Activated T-cell treated with anti-CD3 and anti-CD28 coated beads, Interleukin-2, amount 50 U/mL, for 1 hour (primary cell): Measurements from ENCODE around the gene CARNS1.
A peak's percentile ranks its signal among the peaks of the same experiment; 100 is the strongest.

Experiments used
- DNase-seq: peaks from one replicate; pipeline ENCODE4 v3.0.0-alpha.2; 2020

Gene CARNS1

GRCh38 chr11:67376873-67377808 is 38.3 kb upstream of the CARNS1 start:
- no peak for DNase-seq

- no peak for DNase-seq
These were observed 36.9 kb upstream of the CARNS1 start for GRCh38 chr11:67378544-67378943.

GRCh38 chr11:67379061-67380058 is 36.1 kb upstream of the CARNS1 start:
- DNase-seq, result no peak

- DNase-seq, result no peak
These were observed 34.1 kb upstream of the CARNS1 start for GRCh38 chr11:67381244-67381972.

GRCh38 chr11:67382276-67383136 is 33.0 kb upstream of the CARNS1 start:
- peak; percentile 87 for DNase-seq

GRCh38 chr11:67384851-67385366 is 30.6 kb upstream of the CARNS1 start:
- no peak for DNase-seq

GRCh38 chr11:67387069-67387468 is 28.4 kb upstream of the CARNS1 start:
- DNase-seq, result no peak

GRCh38 chr11:67387518-67387917 is 28.0 kb upstream of the CARNS1 start:
- DNase-seq, result no peak

- peak; percentile 66 for DNase-seq
These were observed 26.0 kb upstream of the CARNS1 start for GRCh38 chr11:67389477-67389876.

GRCh38 chr11:67390947-67391303 is 24.6 kb upstream of the CARNS1 start:
- DNase-seq, result no peak

- DNase-seq, result peak; percentile 88
These were observed 23.9 kb upstream of the CARNS1 start, which contains the start of gene RAD9A for GRCh38 chr11:67391304-67392182. Gene RAD9A, plus strand, starts transcription at chr11:67391986. Its CDS starts 59 bp downstream, at chr11:67392045.

- DNase-seq, result no peak
These were observed 23.2 kb upstream of the CARNS1 start for GRCh38 chr11:67392183-67392715.

GRCh38 chr11:67393437-67393836 is 22.0 kb upstream of the CARNS1 start:
- DNase-seq, result no peak

- DNase-seq, result no peak
These were observed 21.5 kb upstream of the CARNS1 start for GRCh38 chr11:67393990-67394389.

- no peak for DNase-seq
These were observed 19.8 kb upstream of the CARNS1 start for GRCh38 chr11:67395555-67396258.

GRCh38 chr11:67396259-67396581 is 19.3 kb upstream of the CARNS1 start:
- DNase-seq, result no peak

- DNase-seq, result no peak
These were observed 18.7 kb upstream of the CARNS1 start for GRCh38 chr11:67396587-67397389.

- DNase-seq, result no peak
These were observed 17.9 kb upstream of the CARNS1 start for GRCh38 chr11:67397536-67397935.
